ENCODE measurements around the gene EXD3.
A peak's percentile ranks its signal among the peaks of the same experiment; 100 is the strongest.

EXD3 gene

GRCh38 chr9:137311986-137312851 is 110.7 kb downstream of the EXD3 start:
- no peak for DNase-seq (ENCODE audit: low read depth)
- no peak for TF ChIP-seq CTCF (IDR thresholded peaks at IDR 0.05; ENCODE audit: control insufficient read depth, extremely low read depth, insufficient read depth)
- H3K4me3 ChIP-seq (ENCODE audit: low read depth, low read length), result no peak overlapping the region

- H3K4me3 ChIP-seq (ENCODE audit: low read depth, low read length), result no peak overlapping the region
- no peak for TF ChIP-seq CTCF (IDR thresholded peaks at IDR 0.05; ENCODE audit: control insufficient read depth, extremely low read depth, insufficient read depth)
- DNase-seq (ENCODE audit: low read depth), result peak; percentile 73
Measured at GRCh38 chr9:137311171-137311985, 111.6 kb downstream of the EXD3 start.

- DNase-seq (ENCODE audit: low read depth), result no peak
- H3K4me3 ChIP-seq (ENCODE audit: low read depth, low read length), result no peak overlapping the region
- TF ChIP-seq CTCF (IDR thresholded peaks at IDR 0.05; ENCODE audit: control insufficient read depth, extremely low read depth, insufficient read depth), result no peak
Measured at GRCh38 chr9:137310189-137311052, 112.5 kb downstream of the EXD3 start.

- no peak for TF ChIP-seq CTCF (IDR thresholded peaks at IDR 0.05; ENCODE audit: control insufficient read depth, extremely low read depth, insufficient read depth)
- no peak overlapping the region for H3K4me3 ChIP-seq (ENCODE audit: low read depth, low read length)
- DNase-seq (ENCODE audit: low read depth), result no peak
Measured at GRCh38 chr9:137309368-137310188, 113.4 kb downstream of the EXD3 start.

DNA sequence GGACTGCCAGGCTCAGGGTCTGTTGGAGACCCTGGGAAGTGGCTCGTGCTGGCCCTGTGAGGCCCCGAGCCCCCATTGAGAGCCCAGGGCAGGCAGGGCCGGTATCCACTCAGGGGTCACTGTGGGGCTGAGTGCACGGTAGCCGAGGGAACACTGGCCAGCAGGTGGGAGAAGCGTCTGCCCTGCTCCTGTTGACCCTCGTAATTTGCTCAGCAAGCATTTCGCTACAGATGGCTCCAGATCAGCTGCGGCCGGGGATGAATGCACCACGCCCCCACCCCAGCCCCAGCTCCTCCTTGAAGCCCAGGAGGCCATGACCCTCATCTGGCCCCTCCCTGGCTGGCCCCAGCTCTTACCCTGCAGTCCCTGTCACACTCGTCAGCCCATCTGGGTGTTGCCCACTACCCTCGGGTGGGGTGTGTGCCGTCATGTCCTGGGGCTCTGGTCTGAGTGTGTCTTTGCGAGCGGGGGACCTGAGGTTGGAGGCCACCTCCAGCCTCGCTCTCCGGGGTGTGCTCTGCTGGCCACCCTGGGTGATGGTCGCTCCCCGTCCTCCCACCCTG is 114.8 kb downstream of the EXD3 start:
- no peak for DNase-seq (ENCODE audit: low read depth)
- no peak for TF ChIP-seq CTCF (IDR thresholded peaks at IDR 0.05; ENCODE audit: control insufficient read depth, extremely low read depth, insufficient read depth)
- H3K4me3 ChIP-seq (ENCODE audit: low read depth, low read length), result no peak overlapping the region
